GM23338 (cell line): ENCODE data around the gene C19orf25. TPM values are rescaled to one million over a fixed set of nuclear protein-coding genes. Genes with fewer than 3 reads are reported as not detected.
A peak's percentile ranks its signal among the peaks of the same experiment; 100 is the strongest.

ENCODE experiments used
- ATAC-seq: fragments of 200-7000 bp; cut with Tn5 transposase; 3 replicates; pipeline ENCODE4 v1.9.1; 2020
- DNase-seq: peaks from one replicate; pipeline ENCODE4 v3.0.0-alpha.2; 2015; ENCODE audit warnings: low spot score
- H2AFZ ChIP-seq: fragments of 200-600 bp; sonication (generic); 2 replicates; pipeline ENCODE4 v1.8.0; 2016; ENCODE audit warnings: antibody characterized with exemption, mild to moderate bottlenecking, moderate library complexity
- H3F3A ChIP-seq: fragments of 200-600 bp; sonication (generic); replicated peaks from 2 replicates; pipeline ENCODE4 v1.8.0; 2017; ENCODE audit warnings: antibody characterized with exemption, mixed run types, low read depth
- H3K27ac ChIP-seq: fragments of 200-600 bp; sonication (generic); 2 replicates; pipeline ENCODE4 v1.6.1; 2016; ENCODE audit warnings: low read depth
- H3K27me3 ChIP-seq: fragments of 200-600 bp; sonication (generic); 2 replicates; pipeline ENCODE4 v1.8.0; 2016; ENCODE audit warnings: mild to moderate bottlenecking, mixed run types, moderate library complexity; ENCODE audit not compliant: insufficient read depth
- H3K36me3 ChIP-seq: fragments of 200-600 bp; sonication (generic); 2 replicates; pipeline ENCODE4 v1.8.0; 2016; ENCODE audit warnings: mild to moderate bottlenecking; ENCODE audit not compliant: insufficient read depth
- H3K4me1 ChIP-seq: fragments of 200-600 bp; sonication (generic); 2 replicates; pipeline ENCODE4 v1.8.0; 2016; ENCODE audit warnings: mild to moderate bottlenecking, moderate library complexity; ENCODE audit not compliant: insufficient read depth
- H3K4me2 ChIP-seq: fragments of 200-600 bp; sonication (generic); 2 replicates; pipeline ENCODE4 v1.7.1; 2017; ENCODE audit warnings: mixed run types
- H3K4me3 ChIP-seq: fragments of 200-600 bp; sonication (generic); 2 replicates; pipeline ENCODE4 v1.6.1; 2016; ENCODE audit warnings: mixed run types
- H3K79me2 ChIP-seq: fragments of 200-600 bp; sonication (generic); replicated peaks from 2 replicates; pipeline ENCODE4 v1.8.0; 2017; ENCODE audit warnings: mild to moderate bottlenecking; ENCODE audit not compliant: insufficient read depth
- H3K9me2 ChIP-seq: fragments of 200-600 bp; sonication (generic); 2 replicates; pipeline ENCODE4 v1.8.0; 2017; ENCODE audit not compliant: insufficient read depth
- H4K20me1 ChIP-seq: fragments of 200-600 bp; sonication (generic); replicated peaks from 2 replicates; pipeline ENCODE4 v1.8.0; 2017; ENCODE audit warnings: mild to moderate bottlenecking; ENCODE audit not compliant: insufficient read depth
- H3K27ac Mint-ChIP-seq: 2 replicates; pipeline ENCODE4 v1.8.0; 2020; ENCODE audit warnings: inconsistent platforms, mild to moderate bottlenecking, moderate library complexity, mixed read lengths
- H3K27me3 Mint-ChIP-seq: 3 replicates; pipeline ENCODE4 v1.8.0; 2022; ENCODE audit warnings: low read depth, mild to moderate bottlenecking, moderate library complexity, mixed read lengths, inconsistent platforms; ENCODE audit not compliant: insufficient read depth, poor library complexity
- H3K36me3 Mint-ChIP-seq: 3 replicates; pipeline ENCODE4 v1.8.0; 2021; ENCODE audit warnings: low read depth, mild to moderate bottlenecking, inconsistent platforms, moderate library complexity, mixed read lengths
- H3K4me1 Mint-ChIP-seq: 3 replicates; pipeline ENCODE4 v1.8.0; 2020; ENCODE audit warnings: mild to moderate bottlenecking, inconsistent platforms, mixed read lengths
- H3K4me3 Mint-ChIP-seq: 3 replicates; pipeline ENCODE4 v1.8.0; 2021; ENCODE audit warnings: moderate library complexity, mild to moderate bottlenecking, inconsistent platforms, mixed read lengths
- H3K9me3 Mint-ChIP-seq: 3 replicates; pipeline ENCODE4 v1.8.0; 2020; ENCODE audit warnings: moderate library complexity, mild to moderate bottlenecking, inconsistent platforms, mixed read lengths
- CREB1 ChIP-seq: fragments of 250-450 bp; sonication (Bioruptor Pico); IDR thresholded peaks from 2 replicates; pipeline ENCODE4 v1.5.0; 2020; ENCODE audit warnings: low read depth, mild to moderate bottlenecking, moderate library complexity
- ZNF114 ChIP-seq: fragments of 250-450 bp; sonication (Bioruptor Pico); IDR thresholded peaks from 2 replicates; pipeline ENCODE4 v1.5.0; 2020; ENCODE audit warnings: mild to moderate bottlenecking, moderate library complexity
- ZNF331 ChIP-seq: fragments of 250-450 bp; sonication (Bioruptor Pico); IDR thresholded peaks from 2 replicates; pipeline ENCODE4 v1.5.0; 2020; ENCODE audit warnings: low read depth, mild to moderate bottlenecking, moderate library complexity
- polyA plus RNA-seq: library from polyadenylated mRNA; unstranded; fragments of >200 nt; fragmentation: Nextera tagmentation; extraction: Ambion mirVana; gene quantifications from 2 replicates; pipeline ENCODE4 v1.2.1, GENCODE V29; 2016
- total RNA-seq: library from RNA; depleted of rRNA; stranded (reverse); fragments of >200 nt; shearing (Covaris generic); gene quantifications from 2 replicates; pipeline ENCODE4 v1.2.3, GENCODE V29; 2014
- TF ChIP-seq, protein P1 (sequence below), 2 experiments: fragments of 200-600 bp in 1 of 2; sonication (generic) in 1 of 2; conservative IDR thresholded peaks; 2 replicates each; pipeline versions ENCODE4 v1.5.1 to v1.6.1; 2016 to 2017; ENCODE audit warnings: antibody characterized with exemption in 2 of 2, low read depth in 2 of 2, mild to moderate bottlenecking in 2 of 2, moderate library complexity in 1 of 2
- TF ChIP-seq, protein P2 (sequence below): fragments of 250-450 bp; sonication (Bioruptor Pico); IDR thresholded peaks from 2 replicates; pipeline ENCODE4 v1.5.0; 2020; ENCODE audit warnings: mild to moderate bottlenecking, moderate library complexity
- TF ChIP-seq, protein P3 (sequence below): IDR thresholded peaks from 2 replicates; pipeline ENCODE4 v1.6.1; 2016; ENCODE audit warnings: antibody characterized with exemption

C19orf25 gene
- total and polyA plus RNA-seq, 2 experiments from 2014 or later, result 43.5 to 61.1 TPM

DNA sequence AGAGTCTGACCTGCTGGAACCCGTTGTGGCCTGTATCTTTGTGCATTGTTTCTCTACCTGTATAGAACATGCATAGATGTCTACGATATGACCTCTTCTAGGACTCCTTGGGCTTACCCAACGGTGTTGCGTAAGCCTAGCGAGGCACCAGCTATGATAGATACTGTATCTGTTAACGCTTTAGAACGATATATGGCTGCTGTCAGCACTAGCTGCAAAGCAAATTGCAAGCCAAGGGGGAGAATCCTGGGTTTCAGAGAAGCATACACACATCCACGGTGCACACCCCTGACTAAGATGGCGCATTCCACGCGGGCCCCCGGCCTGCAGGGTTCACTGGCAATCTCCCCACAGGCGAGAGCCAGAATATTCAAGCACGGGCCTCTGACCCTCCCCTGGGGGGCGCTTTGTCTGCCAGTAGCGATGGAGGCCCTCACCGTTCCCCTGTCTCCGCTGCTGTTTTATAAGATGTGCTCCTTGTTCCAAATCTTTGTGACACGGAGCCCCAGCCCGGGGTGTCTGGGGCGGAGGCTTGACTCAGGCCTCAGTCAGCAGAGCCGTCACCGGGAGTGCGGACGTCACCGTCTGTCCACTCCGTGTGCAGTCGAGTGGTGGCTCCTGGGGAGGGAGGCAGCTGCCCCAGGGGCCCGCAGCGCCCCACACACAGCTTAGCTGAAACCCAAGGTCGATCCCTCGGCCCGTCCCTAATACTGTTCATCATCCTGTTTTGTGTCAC lies 53.7 kb downstream of the C19orf25 start:
- H3K4me1 ChIP-seq, result no peaks in the 10 kb centered on the region; the same call in 1 of the 2 replicates
- peaks cover 73% of the 10 kb centered on the region for H3K36me3 Mint-ChIP-seq
- no peak overlapping the region for H3K27ac ChIP-seq
- H3F3A ChIP-seq, result peaks cover 56% of the 10 kb centered on the region
- no peak overlapping the region; the same call in 1 of the 2 replicates for H3K27ac Mint-ChIP-seq
- H2AFZ ChIP-seq, result no peak overlapping the region
- TF ChIP-seq, protein P1, sequence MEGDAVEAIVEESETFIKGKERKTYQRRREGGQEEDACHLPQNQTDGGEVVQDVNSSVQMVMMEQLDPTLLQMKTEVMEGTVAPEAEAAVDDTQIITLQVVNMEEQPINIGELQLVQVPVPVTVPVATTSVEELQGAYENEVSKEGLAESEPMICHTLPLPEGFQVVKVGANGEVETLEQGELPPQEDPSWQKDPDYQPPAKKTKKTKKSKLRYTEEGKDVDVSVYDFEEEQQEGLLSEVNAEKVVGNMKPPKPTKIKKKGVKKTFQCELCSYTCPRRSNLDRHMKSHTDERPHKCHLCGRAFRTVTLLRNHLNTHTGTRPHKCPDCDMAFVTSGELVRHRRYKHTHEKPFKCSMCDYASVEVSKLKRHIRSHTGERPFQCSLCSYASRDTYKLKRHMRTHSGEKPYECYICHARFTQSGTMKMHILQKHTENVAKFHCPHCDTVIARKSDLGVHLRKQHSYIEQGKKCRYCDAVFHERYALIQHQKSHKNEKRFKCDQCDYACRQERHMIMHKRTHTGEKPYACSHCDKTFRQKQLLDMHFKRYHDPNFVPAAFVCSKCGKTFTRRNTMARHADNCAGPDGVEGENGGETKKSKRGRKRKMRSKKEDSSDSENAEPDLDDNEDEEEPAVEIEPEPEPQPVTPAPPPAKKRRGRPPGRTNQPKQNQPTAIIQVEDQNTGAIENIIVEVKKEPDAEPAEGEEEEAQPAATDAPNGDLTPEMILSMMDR (conservative IDR thresholded peaks at IDR 0.05; ENCODE audit: low read depth in 2 of 2), result peak in 1 of 2 experiments; percentile 18; a peak in 1 of 4 replicates
- TF ChIP-seq ZNF114 (CRISPR knock-in tag), result no peak
- H3K4me1 Mint-ChIP-seq, result peaks cover 24% of the 10 kb centered on the region
- DNase-seq, result no peak
- H3K79me2 ChIP-seq, result peaks cover 72% of the 10 kb centered on the region
- H3K4me2 ChIP-seq, result no peak overlapping the region
- peaks cover 60% of the 10 kb centered on the region for H3K36me3 ChIP-seq
- H4K20me1 ChIP-seq, result peaks cover 43% of the 10 kb centered on the region
- no peaks in the 10 kb centered on the region for H3K9me2 ChIP-seq
- no peak overlapping the region; the same call in 2 of the 3 replicates for H3K4me3 Mint-ChIP-seq
- H3K9me3 Mint-ChIP-seq, result no peaks in the 10 kb centered on the region
- H3K27me3 ChIP-seq, result no peaks in the 10 kb centered on the region
- H3K27me3 Mint-ChIP-seq, result peaks cover 4% of the 10 kb centered on the region
- H3K4me3 ChIP-seq, result no peak overlapping the region
- ATAC-seq, result no peak

DNA sequence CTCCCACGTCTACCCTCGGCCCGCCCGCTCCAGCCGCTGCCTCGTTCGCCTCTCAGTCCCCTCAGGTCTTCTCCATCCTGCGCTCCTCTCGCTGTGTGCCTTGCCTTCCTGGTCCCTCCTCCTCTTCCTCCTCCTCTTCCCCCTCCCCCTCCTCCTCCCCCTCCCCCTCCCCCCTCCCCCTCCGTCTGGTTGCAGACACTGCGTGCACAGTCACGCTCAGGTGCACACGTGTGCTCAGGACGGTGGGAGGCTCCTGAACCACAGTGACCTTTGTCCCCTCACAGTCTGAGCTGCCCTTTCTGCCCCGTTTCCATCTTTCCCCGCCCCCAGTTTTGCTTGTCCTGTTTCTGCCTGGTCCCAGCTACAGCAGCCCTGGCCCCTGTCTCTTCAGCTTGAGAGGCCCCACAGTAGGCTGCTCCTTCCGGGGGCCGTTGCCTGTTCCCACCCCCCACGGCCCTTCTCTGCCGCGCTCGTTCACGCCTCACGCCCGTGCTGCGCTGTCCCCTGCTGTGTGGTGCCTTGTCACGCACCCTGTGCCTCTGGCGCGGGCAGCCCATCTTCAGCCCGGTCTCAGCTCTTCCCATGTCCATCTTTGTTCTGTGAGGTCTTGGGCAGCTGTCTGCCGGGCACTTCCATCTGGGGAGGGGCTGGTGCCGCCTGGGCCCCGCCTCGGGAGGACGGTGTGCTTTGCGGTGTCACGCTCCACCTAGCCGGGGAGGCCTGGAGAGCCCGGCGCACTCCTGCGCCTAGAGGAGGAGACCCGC lies 54.6 kb downstream of the C19orf25 start:
- Histone ChIP-seq H3F3A (peaks cover 52% of the 10 kb centered on the region), H4K20me1 (peaks cover 44% of the 10 kb centered on the region), H3K36me3 (peaks cover 58% of the 10 kb centered on the region), H3K9me2 (no peaks in the 10 kb centered on the region), H2AFZ (no peak overlapping the region), H3K4me2 (no peak overlapping the region), H3K27ac (no peak overlapping the region), H3K4me1 (no peaks in the 10 kb centered on the region; the same call in 1 of the 2 replicates), H3K79me2 (peaks cover 74% of the 10 kb centered on the region), H3K4me3 (no peak overlapping the region), H3K27me3 (no peaks in the 10 kb centered on the region)
- peaks cover 4% of the 10 kb centered on the region for H3K27me3 Mint-ChIP-seq
- H3K4me3 Mint-ChIP-seq, result no peak overlapping the region
- H3K27ac Mint-ChIP-seq, result no peak overlapping the region
- no peak for DNase-seq
- H3K36me3 Mint-ChIP-seq, result peaks cover 74% of the 10 kb centered on the region
- no peak for ATAC-seq
- TF ChIP-seq ZNF114 (CRISPR knock-in tag), result no peak
- TF ChIP-seq, protein P2, sequence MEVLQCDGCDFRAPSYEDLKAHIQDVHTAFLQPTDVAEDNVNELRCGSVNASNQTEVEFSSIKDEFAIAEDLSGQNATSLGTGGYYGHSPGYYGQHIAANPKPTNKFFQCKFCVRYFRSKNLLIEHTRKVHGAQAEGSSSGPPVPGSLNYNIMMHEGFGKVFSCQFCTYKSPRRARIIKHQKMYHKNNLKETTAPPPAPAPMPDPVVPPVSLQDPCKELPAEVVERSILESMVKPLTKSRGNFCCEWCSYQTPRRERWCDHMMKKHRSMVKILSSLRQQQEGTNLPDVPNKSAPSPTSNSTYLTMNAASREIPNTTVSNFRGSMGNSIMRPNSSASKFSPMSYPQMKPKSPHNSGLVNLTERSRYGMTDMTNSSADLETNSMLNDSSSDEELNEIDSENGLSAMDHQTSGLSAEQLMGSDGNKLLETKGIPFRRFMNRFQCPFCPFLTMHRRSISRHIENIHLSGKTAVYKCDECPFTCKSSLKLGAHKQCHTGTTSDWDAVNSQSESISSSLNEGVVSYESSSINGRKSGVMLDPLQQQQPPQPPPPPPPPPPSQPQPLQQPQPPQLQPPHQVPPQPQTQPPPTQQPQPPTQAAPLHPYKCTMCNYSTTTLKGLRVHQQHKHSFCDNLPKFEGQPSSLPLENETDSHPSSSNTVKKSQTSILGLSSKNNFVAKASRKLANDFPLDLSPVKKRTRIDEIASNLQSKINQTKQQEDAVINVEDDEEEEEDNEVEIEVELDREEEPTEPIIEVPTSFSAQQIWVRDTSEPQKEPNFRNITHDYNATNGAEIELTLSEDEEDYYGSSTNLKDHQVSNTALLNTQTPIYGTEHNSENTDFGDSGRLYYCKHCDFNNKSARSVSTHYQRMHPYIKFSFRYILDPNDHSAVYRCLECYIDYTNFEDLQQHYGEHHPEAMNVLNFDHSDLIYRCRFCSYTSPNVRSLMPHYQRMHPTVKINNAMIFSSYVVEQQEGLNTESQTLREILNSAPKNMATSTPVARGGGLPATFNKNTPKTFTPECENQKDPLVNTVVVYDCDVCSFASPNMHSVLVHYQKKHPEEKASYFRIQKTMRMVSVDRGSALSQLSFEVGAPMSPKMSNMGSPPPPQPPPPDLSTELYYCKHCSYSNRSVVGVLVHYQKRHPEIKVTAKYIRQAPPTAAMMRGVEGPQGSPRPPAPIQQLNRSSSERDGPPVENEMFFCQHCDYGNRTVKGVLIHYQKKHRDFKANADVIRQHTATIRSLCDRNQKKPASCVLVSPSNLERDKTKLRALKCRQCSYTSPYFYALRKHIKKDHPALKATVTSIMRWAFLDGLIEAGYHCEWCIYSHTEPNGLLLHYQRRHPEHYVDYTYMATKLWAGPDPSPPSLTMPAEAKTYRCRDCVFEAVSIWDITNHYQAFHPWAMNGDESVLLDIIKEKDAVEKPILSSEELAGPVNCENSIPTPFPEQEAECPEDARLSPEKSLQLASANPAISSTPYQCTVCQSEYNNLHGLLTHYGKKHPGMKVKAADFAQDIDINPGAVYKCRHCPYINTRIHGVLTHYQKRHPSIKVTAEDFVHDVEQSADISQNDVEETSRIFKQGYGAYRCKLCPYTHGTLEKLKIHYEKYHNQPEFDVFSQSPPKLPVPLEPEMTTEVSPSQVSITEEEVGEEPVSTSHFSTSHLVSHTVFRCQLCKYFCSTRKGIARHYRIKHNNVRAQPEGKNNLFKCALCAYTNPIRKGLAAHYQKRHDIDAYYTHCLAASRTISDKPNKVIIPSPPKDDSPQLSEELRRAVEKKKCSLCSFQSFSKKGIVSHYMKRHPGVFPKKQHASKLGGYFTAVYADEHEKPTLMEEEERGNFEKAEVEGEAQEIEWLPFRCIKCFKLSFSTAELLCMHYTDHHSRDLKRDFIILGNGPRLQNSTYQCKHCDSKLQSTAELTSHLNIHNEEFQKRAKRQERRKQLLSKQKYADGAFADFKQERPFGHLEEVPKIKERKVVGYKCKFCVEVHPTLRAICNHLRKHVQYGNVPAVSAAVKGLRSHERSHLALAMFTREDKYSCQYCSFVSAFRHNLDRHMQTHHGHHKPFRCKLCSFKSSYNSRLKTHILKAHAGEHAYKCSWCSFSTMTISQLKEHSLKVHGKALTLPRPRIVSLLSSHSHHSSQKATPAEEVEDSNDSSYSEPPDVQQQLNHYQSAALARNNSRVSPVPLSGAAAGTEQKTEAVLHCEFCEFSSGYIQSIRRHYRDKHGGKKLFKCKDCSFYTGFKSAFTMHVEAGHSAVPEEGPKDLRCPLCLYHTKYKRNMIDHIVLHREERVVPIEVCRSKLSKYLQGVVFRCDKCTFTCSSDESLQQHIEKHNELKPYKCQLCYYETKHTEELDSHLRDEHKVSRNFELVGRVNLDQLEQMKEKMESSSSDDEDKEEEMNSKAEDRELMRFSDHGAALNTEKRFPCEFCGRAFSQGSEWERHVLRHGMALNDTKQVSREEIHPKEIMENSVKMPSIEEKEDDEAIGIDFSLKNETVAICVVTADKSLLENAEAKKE (CRISPR knock-in tag), result no peak
- TF ChIP-seq ZNF331 (CRISPR knock-in tag), result no peak
- no peak for TF ChIP-seq CREB1 (CRISPR knock-in tag)
- TF ChIP-seq, protein P3, sequence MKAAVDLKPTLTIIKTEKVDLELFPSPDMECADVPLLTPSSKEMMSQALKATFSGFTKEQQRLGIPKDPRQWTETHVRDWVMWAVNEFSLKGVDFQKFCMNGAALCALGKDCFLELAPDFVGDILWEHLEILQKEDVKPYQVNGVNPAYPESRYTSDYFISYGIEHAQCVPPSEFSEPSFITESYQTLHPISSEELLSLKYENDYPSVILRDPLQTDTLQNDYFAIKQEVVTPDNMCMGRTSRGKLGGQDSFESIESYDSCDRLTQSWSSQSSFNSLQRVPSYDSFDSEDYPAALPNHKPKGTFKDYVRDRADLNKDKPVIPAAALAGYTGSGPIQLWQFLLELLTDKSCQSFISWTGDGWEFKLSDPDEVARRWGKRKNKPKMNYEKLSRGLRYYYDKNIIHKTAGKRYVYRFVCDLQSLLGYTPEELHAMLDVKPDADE, result no peak
- H3K4me1 Mint-ChIP-seq, result peaks cover 24% of the 10 kb centered on the region
- no peaks in the 10 kb centered on the region for H3K9me3 Mint-ChIP-seq
